22Rv1 (cell line): ENCODE results near the gene TMEM255B.

Source experiments
- ZFX ChIP-seq: fragments of 450-650 bp; IDR thresholded peaks from 2 replicates; pipeline ENCODE4 v1.6.1; 2017; ENCODE audit warnings: antibody characterized with exemption, borderline replicate concordance
- TF ChIP-seq, protein P1 (sequence below): fragments of 450-650 bp; IDR thresholded peaks from 2 replicates; pipeline ENCODE4 v1.5.1; 2017; ENCODE audit warnings: mild to moderate bottlenecking

- TF ChIP-seq, protein P1, sequence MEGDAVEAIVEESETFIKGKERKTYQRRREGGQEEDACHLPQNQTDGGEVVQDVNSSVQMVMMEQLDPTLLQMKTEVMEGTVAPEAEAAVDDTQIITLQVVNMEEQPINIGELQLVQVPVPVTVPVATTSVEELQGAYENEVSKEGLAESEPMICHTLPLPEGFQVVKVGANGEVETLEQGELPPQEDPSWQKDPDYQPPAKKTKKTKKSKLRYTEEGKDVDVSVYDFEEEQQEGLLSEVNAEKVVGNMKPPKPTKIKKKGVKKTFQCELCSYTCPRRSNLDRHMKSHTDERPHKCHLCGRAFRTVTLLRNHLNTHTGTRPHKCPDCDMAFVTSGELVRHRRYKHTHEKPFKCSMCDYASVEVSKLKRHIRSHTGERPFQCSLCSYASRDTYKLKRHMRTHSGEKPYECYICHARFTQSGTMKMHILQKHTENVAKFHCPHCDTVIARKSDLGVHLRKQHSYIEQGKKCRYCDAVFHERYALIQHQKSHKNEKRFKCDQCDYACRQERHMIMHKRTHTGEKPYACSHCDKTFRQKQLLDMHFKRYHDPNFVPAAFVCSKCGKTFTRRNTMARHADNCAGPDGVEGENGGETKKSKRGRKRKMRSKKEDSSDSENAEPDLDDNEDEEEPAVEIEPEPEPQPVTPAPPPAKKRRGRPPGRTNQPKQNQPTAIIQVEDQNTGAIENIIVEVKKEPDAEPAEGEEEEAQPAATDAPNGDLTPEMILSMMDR = no peak
- no peak for TF ChIP-seq ZFX
Observed at GRCh38 chr13:113848020-113848419, 89.0 kb downstream of the TMEM255B start.
